IMR-90 (cell line): ENCODE results near the gene CPXM2. TPM values are rescaled to one million over a fixed set of nuclear protein-coding genes. Genes with fewer than 3 reads are reported as not detected.

Experiments used
- ATAC-seq: fragments of 200-7000 bp; cut with Tn5 transposase; 2 replicates; pipeline ENCODE4 v1.9.1; 2020; ENCODE audit warnings: low read depth, mild to moderate bottlenecking, moderate library complexity
- BruUV-seq: library from RNA; stranded (reverse); fragments of 400-500 nt; replicated peaks from 2 replicates; lab custom pipeline; 2021; lab: Mats Ljungman, UMichigan
- CTCF ChIA-PET: fragments of 300-600 bp; formaldehyde crosslinking; extraction: SDS; loops from one replicate; lab custom pipeline; 2021; ENCODE audit warnings: antibody characterized with exemption; lab: Yijun Ruan, JAX
- POLR2A ChIA-PET: fragments of 300-600 bp; sonication (Branson Sonifier 250); formaldehyde crosslinking; loops from one replicate; lab custom pipeline; 2022; ENCODE audit warnings: antibody characterized with exemption; ENCODE audit not compliant: unreplicated experiment; lab: Charles Lee
- DNase-seq: peaks from one replicate; pipeline ENCODE4 v3.0.0; 2013
- H2AFZ ChIP-seq: replicated peaks from 2 replicates; pipeline ENCODE3; 2013; ENCODE audit warnings: low read length, mild to moderate bottlenecking; ENCODE audit not compliant: poor library complexity
- H2AK5ac ChIP-seq: 2 replicates; pipeline ENCODE4 v1.6.1; 2013; ENCODE audit warnings: low read depth, low read length, inconsistent platforms
- H2AK9ac ChIP-seq: replicated peaks from 2 replicates; pipeline ENCODE3; 2013; ENCODE audit warnings: mild to moderate bottlenecking, low read depth, low read length, moderate library complexity; ENCODE audit not compliant: poor library complexity
- H2BK120ac ChIP-seq: 2 replicates; pipeline ENCODE4 v1.6.1; 2013; ENCODE audit warnings: low read depth, low read length, inconsistent platforms
- H2BK15ac ChIP-seq: 3 replicates; pipeline ENCODE4 v1.6.1; 2013; ENCODE audit warnings: low read depth, low read length, inconsistent platforms
- H2BK20ac ChIP-seq: 2 replicates; pipeline ENCODE4 v1.6.1; 2013; ENCODE audit warnings: low read depth, mild to moderate bottlenecking, inconsistent platforms, low read length, moderate library complexity
- H2BK5ac ChIP-seq: 2 replicates; pipeline ENCODE4 v1.6.1; 2013; ENCODE audit warnings: mild to moderate bottlenecking, low read depth, low read length, inconsistent platforms; ENCODE audit not compliant: poor library complexity, severe bottlenecking
- H3K14ac ChIP-seq: replicated peaks from 2 replicates; pipeline ENCODE4 v1.6.1; 2013; ENCODE audit warnings: low read depth, low read length, inconsistent platforms
- H3K18ac ChIP-seq: 2 replicates; pipeline ENCODE4 v1.6.1; 2013; ENCODE audit warnings: low read depth, low read length, control low read depth
- H3K23ac ChIP-seq: 2 replicates; pipeline ENCODE4 v1.6.1; 2013; ENCODE audit warnings: low read depth, low read length, inconsistent platforms
- H3K27ac ChIP-seq: 2 replicates; pipeline ENCODE4 v1.5.1; 2013; ENCODE audit warnings: mild to moderate bottlenecking, control low read depth, low read length; ENCODE audit not compliant: insufficient read depth
- H3K27me3 ChIP-seq: 2 replicates; pipeline ENCODE4 v1.6.1; 2013; ENCODE audit warnings: low read length; ENCODE audit not compliant: control insufficient read depth, insufficient read depth
- H3K36me3 ChIP-seq: 2 replicates; pipeline ENCODE4 v1.6.1; 2013; ENCODE audit warnings: low read length, mixed read lengths; ENCODE audit not compliant: control insufficient read depth, insufficient read depth
- H3K4ac ChIP-seq: 2 replicates; pipeline ENCODE4 v1.6.1; 2013; ENCODE audit warnings: low read depth, low read length, inconsistent platforms
- H3K4me1 ChIP-seq: 2 replicates; pipeline ENCODE4 v1.6.1; 2013; ENCODE audit warnings: low read length, mixed read lengths; ENCODE audit not compliant: control insufficient read depth, insufficient read depth
- H3K4me2 ChIP-seq: 2 replicates; pipeline ENCODE4 v1.6.1; 2013; ENCODE audit warnings: low read depth, mild to moderate bottlenecking, control low read depth, low read length, moderate library complexity
- H3K4me3 ChIP-seq: 2 replicates; pipeline ENCODE4 v1.5.1; 2013; ENCODE audit warnings: low read depth, mild to moderate bottlenecking, control low read depth, low read length, moderate library complexity; ENCODE audit not compliant: insufficient read depth
- H3K56ac ChIP-seq: 2 replicates; pipeline ENCODE4 v1.6.1; 2013; ENCODE audit warnings: low read length, inconsistent platforms; ENCODE audit not compliant: insufficient read depth; ENCODE audit errors: extremely low read depth
- H3K79me1 ChIP-seq, 2 experiments: 2 replicates each; pipeline ENCODE4 v1.6.1; 2013; ENCODE audit warnings: low read length in 2 of 2, inconsistent platforms in 1 of 2, low read depth in 1 of 2
- H3K9ac ChIP-seq: 2 replicates; pipeline ENCODE4 v1.6.1; 2013; ENCODE audit warnings: low read depth, low read length, control low read depth
- H3K9me1 ChIP-seq: 2 replicates; pipeline ENCODE4 v1.6.1; 2013; ENCODE audit warnings: low read length, inconsistent platforms; ENCODE audit not compliant: insufficient read depth
- H3K9me3 ChIP-seq: 2 replicates; pipeline ENCODE4 v1.6.1; 2013; ENCODE audit warnings: low read length; ENCODE audit not compliant: control insufficient read depth, insufficient read depth
- H4K20me1 ChIP-seq: 2 replicates; pipeline ENCODE4 v1.6.1; 2013; ENCODE audit warnings: low read length, inconsistent platforms; ENCODE audit not compliant: insufficient read depth
- H4K5ac ChIP-seq: 2 replicates; pipeline ENCODE4 v1.6.1; 2013; ENCODE audit warnings: mild to moderate bottlenecking, low read depth, low read length, control low read depth
- H4K8ac ChIP-seq, 2 experiments: 2 replicates each; pipeline ENCODE4 v1.6.1; 2013; ENCODE audit warnings: low read depth in 2 of 2, low read length in 2 of 2, control low read depth in 1 of 2, inconsistent platforms in 1 of 2
- H4K91ac ChIP-seq: 2 replicates; pipeline ENCODE4 v1.6.1; 2013; ENCODE audit warnings: low read depth, low read length, inconsistent platforms; ENCODE audit not compliant: insufficient read depth
- CEBPB ChIP-seq: IDR thresholded peaks from 2 replicates; pipeline ENCODE4 v1.6.1; 2012; ENCODE audit warnings: low read depth, low read length, improper control_type of control experiment
- CHD1 ChIP-seq: IDR thresholded peaks from 2 replicates; pipeline ENCODE4 v1.6.1; 2012; ENCODE audit warnings: low read depth, low read length, improper control_type of control experiment
- FOS ChIP-seq: fragments of 150-350 bp; IDR thresholded peaks from 2 replicates; pipeline ENCODE4 v1.6.1; 2016; ENCODE audit warnings: low read depth, low read length
- MAFK ChIP-seq: IDR thresholded peaks from 2 replicates; pipeline ENCODE4 v1.6.1; 2012; ENCODE audit warnings: low read depth, low read length, improper control_type of control experiment
- MAZ ChIP-seq: IDR thresholded peaks from 2 replicates; pipeline ENCODE4 v1.6.1; 2012; ENCODE audit warnings: low read depth, mild to moderate bottlenecking, low read length, improper control_type of control experiment, moderate library complexity, borderline replicate concordance
- MXI1 ChIP-seq: IDR thresholded peaks from 2 replicates; pipeline ENCODE4 v1.6.1; 2012; ENCODE audit warnings: low read depth, mild to moderate bottlenecking, low read length, moderate library complexity, borderline replicate concordance
- NFE2L2 ChIP-seq: fragments of 150-350 bp; IDR thresholded peaks from 2 replicates; pipeline ENCODE4 v1.6.1; 2016; ENCODE audit warnings: low read depth, mild to moderate bottlenecking, low read length
- POLR2A ChIP-seq: IDR thresholded peaks from 2 replicates; pipeline ENCODE4 v1.6.1; 2012; ENCODE audit warnings: mild to moderate bottlenecking, low read depth, low read length
- RAD21 ChIP-seq: IDR thresholded peaks from 2 replicates; pipeline ENCODE4 v1.6.1; 2012; ENCODE audit warnings: low read length, improper control_type of control experiment
- RCOR1 ChIP-seq: IDR thresholded peaks from 2 replicates; pipeline ENCODE4 v1.6.1; 2012; ENCODE audit warnings: mild to moderate bottlenecking, low read length, improper control_type of control experiment; ENCODE audit not compliant: insufficient replicate concordance
- RFX5 ChIP-seq: IDR thresholded peaks from 2 replicates; pipeline ENCODE4 v1.8.0; 2012; ENCODE audit warnings: low read depth, mild to moderate bottlenecking, low read length, moderate library complexity
- SMC3 ChIP-seq: fragments of 150-350 bp; IDR thresholded peaks from 2 replicates; pipeline ENCODE4 v1.6.1; 2016; ENCODE audit warnings: low read depth, mild to moderate bottlenecking, antibody characterized with exemption, low read length, moderate library complexity
- USF2 ChIP-seq: fragments of 150-350 bp; IDR thresholded peaks from 2 replicates; pipeline ENCODE4 v1.6.1; 2017; ENCODE audit warnings: mild to moderate bottlenecking, antibody characterized with exemption, low read length, low read depth
- WGBS, 2 experiments: methylation state at CpG; one replicate each; pipeline versions ENCODE4 v1.1.5 to v1.1.7; 2013; ENCODE audit warnings: missing lambda C conversion rate in 2 of 2; ENCODE audit not compliant: insufficient read length in 1 of 2; ENCODE audit errors: extremely low coverage in 2 of 2; 5-methylcytosine and 5-hydroxymethylcytosine counted together
- dilution Hi-C: fragments of 300-500 bp; cut with HindIII; formaldehyde crosslinking; loops from one replicate; pipeline ENCODE4 v1.14.3; 2018; ENCODE audit warnings: low sequenced_read_pairs; ENCODE audit not compliant: unreplicated experiment
- in situ Hi-C: fragments of 300-500 bp; cut with MboI; formaldehyde crosslinking; loops from 3 replicates; pipeline ENCODE4 v1.14.3; 2019; ENCODE audit warnings: low sequenced_read_pairs, inconsistent platforms, mixed read lengths
- intact Hi-C: fragments of 100-400 bp; cut with micrococcal nuclease; formaldehyde crosslinking; loops from 2 replicates; pipeline ENCODE4 v1.10.0; 2022
- polyA plus RNA-seq, 3 experiments: library from polyadenylated mRNA; depleted of rRNA; stranded (reverse); fragments of >200 nt; gene quantifications; 2 replicates each; pipeline ENCODE4 v1.2.3, GENCODE V29; 2012; ENCODE audit warnings: low replicate concordance in 1 of 3
- total RNA-seq: library from RNA; depleted of rRNA; stranded (reverse); fragments of >200 nt; gene quantifications from 2 replicates; pipeline ENCODE4 v1.2.3, GENCODE V29; 2012
- TF ChIP-seq, protein P1 (sequence below): fragments of 150-350 bp; IDR thresholded peaks from 2 replicates; pipeline ENCODE4 v1.6.1; 2016; ENCODE audit warnings: low read depth, mild to moderate bottlenecking, low read length, moderate library complexity, borderline replicate concordance
- TF ChIP-seq, protein P2 (sequence below): conservative IDR thresholded peaks from 2 replicates; pipeline ENCODE4 v1.5.1; 2012; ENCODE audit warnings: mild to moderate bottlenecking, low read depth, low read length, improper control_type of control experiment

CPXM2 gene
- total and polyA plus RNA-seq, 2 of the 4 experiments (the other 2 are of a cell fraction), result not detected

- H3K4ac ChIP-seq, result no peak overlapping the region
- H3K27ac ChIP-seq, result no peak overlapping the region
- no peak overlapping the region for H4K8ac ChIP-seq
- no peak overlapping the region for H4K5ac ChIP-seq
- H3K56ac ChIP-seq, result no peak overlapping the region
- no peak overlapping the region for H2BK5ac ChIP-seq
- H3K14ac ChIP-seq, result no peak overlapping the region
- no peak overlapping the region for H2AK9ac ChIP-seq
- no peak for DNase-seq
- no peak overlapping the region for H2BK15ac ChIP-seq
- BruUV-seq, result no TSS peak
- no peak overlapping the region for H3K4me2 ChIP-seq
- no peak overlapping the region for H2AFZ ChIP-seq
- in situ Hi-C loops (no loop called here), intact Hi-C loops (no loop called here), dilution Hi-C loops (no loop called here)
- H3K9me3 ChIP-seq, result peaks cover 11% of the 10 kb centered on the region
- no CpG with 5 or more reads among the region's 5 CpGs for WGBS, 2 experiments
- ATAC-seq, result no peak
- CTCF ChIA-PET, result interaction anchor here (0.6 kb wide), 1 partner anchor 232 kb away, joined by 4 read pairs; no protein-coding TSS in a partner anchor
- H3K9me1 ChIP-seq, result no peaks in the 10 kb centered on the region
- H2BK120ac ChIP-seq, result no peak overlapping the region
- H2BK20ac ChIP-seq, result no peak overlapping the region
- H3K4me1 ChIP-seq, result no peaks in the 10 kb centered on the region
- H3K18ac ChIP-seq, result no peak overlapping the region
- no peaks in the 10 kb centered on the region for H3K27me3 ChIP-seq
- POLR2A ChIA-PET, result no interaction called here
- no peaks in the 10 kb centered on the region for H4K20me1 ChIP-seq
- no peak overlapping the region for H2AK5ac ChIP-seq
- H3K9ac ChIP-seq, result no peak overlapping the region
- no peaks in the 10 kb centered on the region for H3K36me3 ChIP-seq
- no peak overlapping the region for H3K23ac ChIP-seq
- H3K79me1 ChIP-seq, result no peaks in the 10 kb centered on the region
- no peak overlapping the region for H4K91ac ChIP-seq
- H3K4me3 ChIP-seq, result no peak overlapping the region
- TF ChIP-seq USF2, result no peak
- no peak for TF ChIP-seq MXI1
- TF ChIP-seq, protein P1, sequence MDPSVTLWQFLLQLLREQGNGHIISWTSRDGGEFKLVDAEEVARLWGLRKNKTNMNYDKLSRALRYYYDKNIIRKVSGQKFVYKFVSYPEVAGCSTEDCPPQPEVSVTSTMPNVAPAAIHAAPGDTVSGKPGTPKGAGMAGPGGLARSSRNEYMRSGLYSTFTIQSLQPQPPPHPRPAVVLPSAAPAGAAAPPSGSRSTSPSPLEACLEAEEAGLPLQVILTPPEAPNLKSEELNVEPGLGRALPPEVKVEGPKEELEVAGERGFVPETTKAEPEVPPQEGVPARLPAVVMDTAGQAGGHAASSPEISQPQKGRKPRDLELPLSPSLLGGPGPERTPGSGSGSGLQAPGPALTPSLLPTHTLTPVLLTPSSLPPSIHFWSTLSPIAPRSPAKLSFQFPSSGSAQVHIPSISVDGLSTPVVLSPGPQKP, result no peak
- TF ChIP-seq MAFK, result no peak
- TF ChIP-seq, protein P2, sequence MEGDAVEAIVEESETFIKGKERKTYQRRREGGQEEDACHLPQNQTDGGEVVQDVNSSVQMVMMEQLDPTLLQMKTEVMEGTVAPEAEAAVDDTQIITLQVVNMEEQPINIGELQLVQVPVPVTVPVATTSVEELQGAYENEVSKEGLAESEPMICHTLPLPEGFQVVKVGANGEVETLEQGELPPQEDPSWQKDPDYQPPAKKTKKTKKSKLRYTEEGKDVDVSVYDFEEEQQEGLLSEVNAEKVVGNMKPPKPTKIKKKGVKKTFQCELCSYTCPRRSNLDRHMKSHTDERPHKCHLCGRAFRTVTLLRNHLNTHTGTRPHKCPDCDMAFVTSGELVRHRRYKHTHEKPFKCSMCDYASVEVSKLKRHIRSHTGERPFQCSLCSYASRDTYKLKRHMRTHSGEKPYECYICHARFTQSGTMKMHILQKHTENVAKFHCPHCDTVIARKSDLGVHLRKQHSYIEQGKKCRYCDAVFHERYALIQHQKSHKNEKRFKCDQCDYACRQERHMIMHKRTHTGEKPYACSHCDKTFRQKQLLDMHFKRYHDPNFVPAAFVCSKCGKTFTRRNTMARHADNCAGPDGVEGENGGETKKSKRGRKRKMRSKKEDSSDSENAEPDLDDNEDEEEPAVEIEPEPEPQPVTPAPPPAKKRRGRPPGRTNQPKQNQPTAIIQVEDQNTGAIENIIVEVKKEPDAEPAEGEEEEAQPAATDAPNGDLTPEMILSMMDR, result no peak
- TF ChIP-seq NFE2L2, result no peak
- TF ChIP-seq RFX5, result no peak
- no peak for TF ChIP-seq RCOR1
- no peak for TF ChIP-seq SMC3
- TF ChIP-seq RAD21, result no peak
- no peak for TF ChIP-seq CHD1
- TF ChIP-seq CEBPB, result no peak
- no peak for TF ChIP-seq FOS
- no peak for TF ChIP-seq MAZ
- no peak for TF ChIP-seq POLR2A
Observed at GRCh38 chr10:123848564-123849457, 42.8 kb downstream of the CPXM2 start.
